Activated CD4-positive, alpha-beta T cell treated with anti-CD3 and anti-CD28 coated beads, Interleukin-2, amount 10 ng/mL, durations not matched to agents 24 days and 14 days (primary cell): ENCODE results near the gene TMEM190. TPM values are rescaled to one million over a fixed set of nuclear protein-coding genes. Genes with fewer than 3 reads are reported as not detected.
"Not testable (repeated sequence)": the region's sequence is repeated elsewhere in the genome, so short reads cannot be mapped to it uniquely, and the experiment has no call there.

Source experiments
- DNase-seq: peaks from one replicate; pipeline ENCODE4 v3.0.0; 2022
- H3K27ac Mint-ChIP-seq: one replicate; pipeline ENCODE4 v1.8.0; 2022; ENCODE audit warnings: mild to moderate bottlenecking, mixed read lengths
- H3K27me3 Mint-ChIP-seq: one replicate; pipeline ENCODE4 v1.8.0; 2022; ENCODE audit warnings: mixed read lengths
- H3K36me3 Mint-ChIP-seq: one replicate; pipeline ENCODE4 v1.8.0; 2022; ENCODE audit warnings: low read depth, mild to moderate bottlenecking, mixed read lengths
- H3K4me1 Mint-ChIP-seq: one replicate; pipeline ENCODE4 v1.8.0; 2021; ENCODE audit warnings: mixed read lengths
- H3K4me3 Mint-ChIP-seq: one replicate; pipeline ENCODE4 v1.8.0; 2022; ENCODE audit warnings: mild to moderate bottlenecking, moderate library complexity, mixed read lengths
- H3K9me3 Mint-ChIP-seq: one replicate; pipeline ENCODE4 v1.8.0; 2021; ENCODE audit warnings: mixed read lengths
- intact Hi-C: fragments of 100-400 bp; cut with micrococcal nuclease; formaldehyde crosslinking; loops from one replicate; pipeline ENCODE4 v1.15.1; 2023
- total RNA-seq: library from RNA; stranded (reverse); gene quantifications from 2 replicates; pipeline ENCODE4 v1.2.3, GENCODE V29; 2022

TMEM190 gene
- total RNA-seq, 1 donor from 2014 or later = not detected

GRCh38 chr19:55419624-55420236 lies 43.1 kb downstream of the TMEM190 start:
- H3K27ac Mint-ChIP-seq = no peak overlapping the region
- no peak overlapping the region for H3K4me3 Mint-ChIP-seq
- H3K9me3 Mint-ChIP-seq = no peaks in the 10 kb centered on the region
- no peaks in the 10 kb centered on the region for H3K36me3 Mint-ChIP-seq
- DNase-seq = no peak
- peaks cover 16% of the 10 kb centered on the region for H3K27me3 Mint-ChIP-seq
- H3K4me1 Mint-ChIP-seq = peaks cover 10% of the 10 kb centered on the region
- intact Hi-C loops = no loop called here

GRCh38 chr19:55421281-55421680 lies 44.7 kb downstream of the TMEM190 start:
- intact Hi-C loops, H3K36me3 Mint-ChIP-seq, H3K4me3 Mint-ChIP-seq, H3K9me3 Mint-ChIP-seq, H3K27ac Mint-ChIP-seq: not testable (repeated sequence)
- H3K27me3 Mint-ChIP-seq = peaks cover 16% of the 10 kb centered on the region
- peak; percentile 80 for DNase-seq
- peaks cover 10% of the 10 kb centered on the region for H3K4me1 Mint-ChIP-seq

- H3K4me1 Mint-ChIP-seq = peaks cover 6% of the 10 kb centered on the region
- intact Hi-C loops = no loop called here
- H3K4me3 Mint-ChIP-seq = no peak overlapping the region
- H3K27ac Mint-ChIP-seq = no peak overlapping the region
- H3K9me3 Mint-ChIP-seq = no peaks in the 10 kb centered on the region
- peaks cover 14% of the 10 kb centered on the region for H3K27me3 Mint-ChIP-seq
- no peaks in the 10 kb centered on the region for H3K36me3 Mint-ChIP-seq
- no peak for DNase-seq
These were observed 46.8 kb downstream of the TMEM190 start for GRCh38 chr19:55423225-55424005.

DNA sequence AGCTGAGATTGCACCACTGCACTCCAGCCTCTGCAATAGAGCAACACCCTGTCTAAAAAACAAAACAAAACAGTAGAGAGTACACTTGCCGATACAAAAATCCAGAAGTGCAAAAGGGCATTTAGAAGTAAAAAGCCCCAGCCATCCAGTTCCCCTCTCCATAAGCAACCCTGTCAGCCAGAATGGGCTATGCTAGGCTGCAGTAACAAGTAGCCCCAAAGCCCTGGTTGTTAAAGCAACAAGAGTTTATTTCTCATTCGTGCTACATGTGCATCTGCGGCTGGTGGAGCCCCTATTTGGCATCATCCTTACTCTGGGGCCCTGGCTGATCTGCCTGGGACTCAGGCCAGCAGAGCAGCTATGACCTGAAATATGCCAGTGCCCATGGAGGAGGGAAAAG lies 47.9 kb downstream of the TMEM190 start:
- Mint-ChIP-seq H3K27me3 (peaks cover 16% of the 10 kb centered on the region), H3K27ac (no peak overlapping the region), H3K4me1 (peaks cover 6% of the 10 kb centered on the region), H3K36me3 (no peaks in the 10 kb centered on the region), H3K9me3 (no peaks in the 10 kb centered on the region), H3K4me3 (no peak overlapping the region)
- intact Hi-C loops = no loop called here
- no peak for DNase-seq

- Mint-ChIP-seq H3K36me3 (no peaks in the 10 kb centered on the region), H3K9me3 (peaks cover 2% of the 10 kb centered on the region), H3K4me1 (peaks cover 6% of the 10 kb centered on the region), H3K4me3 (no peak overlapping the region), H3K27me3 (peaks cover 15% of the 10 kb centered on the region), H3K27ac (no peak overlapping the region)
- DNase-seq = no peak
- intact Hi-C loops = no loop called here
These were observed 49.4 kb downstream of the TMEM190 start for GRCh38 chr19:55426042-55426441.

Other genes starting within 250 kb of the TMEM190 start
- gene TNNT1, start 227.6 kb upstream of the TMEM190 start, total RNA-seq = 0.36 and 0.51 TPM in 2 replicates
- not detected in 2 replicates for gene TNNI3, start 219.1 kb upstream of the TMEM190 start, total RNA-seq
- not detected in 2 replicates for gene DNAAF3, start 210.2 kb upstream of the TMEM190 start, total RNA-seq
- gene SYT5, start 196.5 kb upstream of the TMEM190 start, total RNA-seq = not detected in 2 replicates
- gene PTPRH, start 167.3 kb upstream of the TMEM190 start, total RNA-seq = not detected in 2 replicates
- 6.8 and 7.7 TPM in 2 replicates for gene TMEM86B, start 148.1 kb upstream of the TMEM190 start, total RNA-seq
- gene PPP6R1, start 117.8 kb upstream of the TMEM190 start, total RNA-seq = 196 and 216 TPM in 2 replicates
- 63.9 and 68.3 TPM in 2 replicates for gene HSPBP1, start 96.7 kb upstream of the TMEM190 start, total RNA-seq
- gene BRSK1, start 92.8 kb upstream of the TMEM190 start, total RNA-seq = 5.9 and 7.9 TPM in 2 replicates
- gene TMEM150B, start 51.5 kb upstream of the TMEM190 start, total RNA-seq = 0.28 and 0.69 TPM in 2 replicates
- gene KMT5C, start 37.0 kb upstream of the TMEM190 start, total RNA-seq = 31.3 and 32.2 TPM in 2 replicates
- 0.26 TPM in 1 of 2 replicates, not detected in the other for gene COX6B2, start 22.1 kb upstream of the TMEM190 start, total RNA-seq
- gene GARIN5B, start 13.6 kb upstream of the TMEM190 start, total RNA-seq = not detected in 2 replicates
- gene IL11, start 6.4 kb upstream of the TMEM190 start, total RNA-seq = 0.21 TPM in 1 of 2 replicates, not detected in the other
- 9.7 and 11.3 TPM in 2 replicates for gene TMEM238, start 7.5 kb downstream of the TMEM190 start, total RNA-seq
- 1,992 and 2,022 TPM in 2 replicates for gene RPL28, start 9.1 kb downstream of the TMEM190 start, total RNA-seq
- 227 and 248 TPM in 2 replicates for gene UBE2S, start 31.0 kb downstream of the TMEM190 start, total RNA-seq
- not detected in 2 replicates for gene SHISA7, start 66.5 kb downstream of the TMEM190 start, total RNA-seq
- 34.2 and 35.2 TPM in 2 replicates for gene ISOC2, start 84.8 kb downstream of the TMEM190 start, total RNA-seq
- not detected in 2 replicates for gene C19orf85, start 87.9 kb downstream of the TMEM190 start, total RNA-seq
- gene ZNF628, start 99.8 kb downstream of the TMEM190 start, total RNA-seq = 8.8 and 10.0 TPM in 2 replicates
- 21.7 and 23.4 TPM in 2 replicates for gene NAT14, start 108.4 kb downstream of the TMEM190 start, total RNA-seq
- gene SSC5D, start 111.6 kb downstream of the TMEM190 start, total RNA-seq = 0.19 and 0.21 TPM in 2 replicates
- gene SBK2, start 160.3 kb downstream of the TMEM190 start, total RNA-seq = not detected in 2 replicates
- gene SBK3, start 168.7 kb downstream of the TMEM190 start, total RNA-seq = not detected in 2 replicates
- 9.6 and 10.4 TPM in 2 replicates for gene ZNF579, start 204.0 kb downstream of the TMEM190 start, total RNA-seq
- gene FIZ1, start 222.7 kb downstream of the TMEM190 start, total RNA-seq = 20.4 and 21.4 TPM in 2 replicates
- gene ZNF524, start 223.5 kb downstream of the TMEM190 start, total RNA-seq = 17.8 and 19.0 TPM in 2 replicates
- 12.2 and 12.5 TPM in 2 replicates for gene ZNF865, start 228.8 kb downstream of the TMEM190 start, total RNA-seq
- gene ZNF784, start 247.7 kb downstream of the TMEM190 start, total RNA-seq = 3.6 and 3.7 TPM in 2 replicates